Dermis blood vessel endothelial cell (primary cell): ENCODE measurements around the gene DNAJC7. TPM values are rescaled to one million over a fixed set of nuclear protein-coding genes. Genes with fewer than 3 reads are reported as not detected.
A peak's percentile ranks its signal among the peaks of the same experiment; 100 is the strongest.
"Not testable (repeated sequence)": the region's sequence is repeated elsewhere in the genome, so short reads cannot be mapped to it uniquely, and the experiment has no call there.

Source experiments
- DNase-seq: peaks from one replicate; pipeline ENCODE4 v3.0.0; 2010
- total RNA-seq: library from RNA; depleted of rRNA; stranded (reverse); fragments of >200 nt; gene quantifications from 2 replicates; pipeline ENCODE4 v1.2.3, GENCODE V29; 2014

Gene DNAJC7
- total RNA-seq, 1 donor from 2014 or later = 68.2 TPM

DNA sequence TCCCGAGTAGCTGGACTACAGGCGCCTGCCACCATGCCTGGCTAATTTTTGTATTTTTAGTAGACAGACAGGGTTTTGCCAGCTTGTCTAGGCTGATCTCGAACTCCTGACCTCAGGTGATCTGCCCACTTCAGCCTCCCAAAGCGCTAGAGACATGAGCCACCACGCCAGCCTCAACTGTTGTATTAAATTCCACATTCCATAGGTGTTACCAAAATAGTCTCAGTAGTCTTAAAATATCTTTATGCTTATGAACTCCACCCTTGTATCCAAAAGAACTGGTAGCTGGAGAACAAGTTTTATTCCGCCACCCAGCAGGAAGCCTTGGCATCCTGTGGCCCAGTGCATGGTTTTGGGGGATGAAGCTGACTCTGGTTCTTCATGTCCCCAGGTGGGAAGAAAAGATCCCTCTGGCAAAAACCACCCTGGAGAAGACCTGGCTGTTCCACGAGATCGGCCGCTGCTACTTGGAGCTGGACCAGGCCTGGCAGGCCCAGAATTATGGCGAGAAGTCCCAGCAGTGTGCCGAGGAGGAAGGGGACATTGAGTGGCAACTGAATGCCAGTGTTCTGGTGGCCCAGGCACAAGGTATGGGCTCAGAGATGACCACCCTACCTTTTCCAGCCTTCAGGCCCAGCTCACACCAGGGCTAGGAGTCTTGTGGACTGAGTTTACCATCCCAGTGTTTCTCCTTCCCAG, 68.3 kb downstream of the DNAJC7 start:
- DNase-seq = no peak

DNA sequence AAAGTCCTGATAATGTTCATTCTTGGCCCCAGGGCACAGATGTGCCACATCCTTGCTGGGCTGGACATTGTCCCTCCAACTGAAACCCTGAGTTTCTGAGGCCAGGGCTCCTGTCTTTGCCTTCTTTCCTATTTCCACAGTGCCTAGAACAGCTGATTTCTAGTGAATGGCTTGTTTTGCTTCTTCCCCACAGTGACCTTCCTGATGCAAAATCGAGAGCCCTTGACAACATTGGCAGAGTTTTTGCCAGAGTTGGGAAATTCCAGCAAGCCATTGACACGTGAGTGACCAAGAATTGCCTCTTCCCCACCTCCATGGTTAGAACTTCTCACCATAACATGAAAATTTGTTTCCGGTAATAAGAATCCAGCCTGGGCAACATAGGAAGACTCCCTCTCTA, 72.3 kb downstream of the DNAJC7 start:
- no peak for DNase-seq

DNA sequence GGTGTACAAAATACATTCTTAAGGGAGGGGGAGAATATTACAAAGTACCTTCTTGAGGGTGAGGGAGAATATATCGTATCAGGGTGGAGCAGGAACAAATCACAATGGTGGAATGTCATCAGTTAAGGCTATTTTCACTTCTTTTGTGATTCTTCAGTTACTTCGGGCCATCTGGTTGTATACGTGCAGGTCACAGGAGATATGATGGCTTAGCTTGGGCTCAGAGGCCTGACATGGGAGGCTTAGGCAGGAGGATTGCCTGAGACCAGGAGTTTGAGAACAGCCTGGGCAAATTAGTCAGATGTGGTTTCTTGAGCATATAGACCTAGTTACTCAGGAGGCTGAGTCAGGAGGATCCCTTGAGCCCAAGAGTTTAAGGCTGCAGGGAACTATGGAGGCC, 73.7 kb downstream of the DNAJC7 start:
- no peak for DNase-seq

DNA sequence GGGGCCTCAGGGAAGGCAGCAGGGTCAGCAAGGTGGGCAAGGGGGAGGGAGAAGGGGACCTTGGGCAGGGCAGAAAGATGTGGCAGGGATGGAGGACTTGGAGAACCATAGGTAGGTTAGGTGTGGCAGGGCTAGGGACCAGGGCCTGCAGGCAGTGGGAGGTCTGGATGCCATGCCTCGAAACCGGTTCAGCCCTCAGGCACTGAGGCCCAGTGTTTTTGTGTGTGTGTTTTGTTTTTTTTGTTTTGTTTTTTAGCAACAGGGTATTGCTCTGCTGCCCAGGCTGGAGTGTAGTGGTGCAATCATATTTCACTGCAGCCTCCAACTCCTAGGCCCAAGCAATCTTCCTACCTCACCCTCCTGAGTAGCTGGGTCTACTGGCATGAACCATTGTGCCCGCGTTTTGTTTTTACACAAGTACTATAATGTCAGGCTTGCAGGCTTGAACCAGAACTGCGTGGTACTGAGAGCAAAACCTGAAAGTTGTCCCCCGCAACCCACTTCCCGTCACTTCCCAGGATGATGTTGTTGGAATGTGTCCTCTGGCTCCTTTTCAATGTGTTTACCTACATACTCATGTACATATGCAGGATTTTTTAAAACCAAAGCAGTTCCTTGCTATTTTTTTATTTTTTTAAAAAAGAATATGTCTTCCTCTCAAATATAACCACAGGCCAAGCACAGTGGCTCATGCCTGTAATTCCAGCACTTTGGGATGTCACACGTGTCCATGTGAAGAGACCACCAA, 74.4 kb downstream of the DNAJC7 start:
- DNase-seq = no peak

DNA sequence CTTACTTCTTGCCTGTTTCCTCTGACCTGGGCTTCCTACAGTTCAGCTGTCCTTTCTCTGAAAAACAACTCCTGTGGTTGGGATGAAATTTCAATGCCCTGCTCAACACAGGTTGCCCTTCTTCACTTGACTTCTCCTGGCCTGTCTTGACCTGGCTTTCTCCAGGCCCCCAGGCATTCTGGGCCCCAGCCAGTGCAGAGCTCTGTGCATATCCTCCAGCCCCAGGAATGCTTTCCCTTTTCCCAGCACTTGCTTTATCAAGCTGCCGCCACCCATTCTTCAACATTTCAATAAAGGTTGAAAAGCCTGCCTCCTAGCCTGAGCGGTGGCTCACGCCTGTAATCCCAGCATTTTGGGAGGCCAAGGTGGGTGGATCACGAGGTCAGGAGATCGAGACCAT, 76.1 kb downstream of the DNAJC7 start:
- no peak for DNase-seq

DNA sequence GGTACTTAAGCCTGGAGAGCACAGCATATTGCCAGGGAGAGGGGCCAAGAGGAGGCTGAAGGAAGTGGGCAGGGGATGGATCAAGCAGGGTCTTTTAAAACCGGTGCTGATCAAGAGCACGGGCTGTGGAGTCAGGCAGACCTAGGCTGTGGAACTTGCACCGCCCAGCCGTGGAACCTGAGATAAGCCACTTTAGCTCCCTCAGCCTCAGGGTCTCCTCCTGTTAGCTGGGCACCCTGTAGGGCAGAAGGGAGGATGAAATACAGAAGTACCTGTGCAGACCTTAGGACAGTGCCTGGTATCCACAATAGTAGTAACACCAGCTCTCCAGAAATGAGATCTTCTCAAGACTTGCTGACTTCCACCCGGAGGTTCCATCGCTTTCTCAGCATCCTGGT, 77.5 kb downstream of the DNAJC7 start:
- DNase-seq = no peak

DNA sequence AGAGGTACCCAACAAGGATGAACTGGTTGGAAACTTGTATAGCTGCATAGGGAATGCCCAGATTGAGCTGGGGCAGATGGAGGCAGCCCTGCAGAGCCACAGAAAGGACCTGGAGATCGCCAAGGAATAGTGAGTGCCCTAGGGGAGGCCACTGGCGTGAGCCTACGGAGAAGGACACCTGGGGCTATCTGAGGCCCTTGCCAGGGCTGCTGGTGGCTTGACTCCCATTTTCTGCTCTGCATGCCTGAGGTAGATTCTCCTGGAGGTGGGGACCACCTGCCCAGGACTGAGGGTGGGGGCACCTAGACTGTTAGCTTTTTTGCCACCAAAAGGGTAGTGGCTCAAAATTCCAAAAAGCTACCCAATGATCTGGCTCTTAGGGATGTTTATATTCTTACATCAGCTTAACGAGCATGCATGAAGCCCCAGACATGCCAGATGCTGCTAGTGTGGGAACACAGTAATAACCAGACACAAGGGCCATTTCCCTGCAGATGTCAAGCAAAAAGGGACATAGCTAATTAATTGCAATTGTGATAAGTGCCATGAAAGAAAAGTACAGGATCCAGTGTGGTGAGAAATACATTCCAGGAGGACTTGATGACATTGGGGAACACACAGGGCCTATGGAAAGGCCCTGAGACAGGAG, 78.1 kb downstream of the DNAJC7 start:
- no peak for DNase-seq

DNA sequence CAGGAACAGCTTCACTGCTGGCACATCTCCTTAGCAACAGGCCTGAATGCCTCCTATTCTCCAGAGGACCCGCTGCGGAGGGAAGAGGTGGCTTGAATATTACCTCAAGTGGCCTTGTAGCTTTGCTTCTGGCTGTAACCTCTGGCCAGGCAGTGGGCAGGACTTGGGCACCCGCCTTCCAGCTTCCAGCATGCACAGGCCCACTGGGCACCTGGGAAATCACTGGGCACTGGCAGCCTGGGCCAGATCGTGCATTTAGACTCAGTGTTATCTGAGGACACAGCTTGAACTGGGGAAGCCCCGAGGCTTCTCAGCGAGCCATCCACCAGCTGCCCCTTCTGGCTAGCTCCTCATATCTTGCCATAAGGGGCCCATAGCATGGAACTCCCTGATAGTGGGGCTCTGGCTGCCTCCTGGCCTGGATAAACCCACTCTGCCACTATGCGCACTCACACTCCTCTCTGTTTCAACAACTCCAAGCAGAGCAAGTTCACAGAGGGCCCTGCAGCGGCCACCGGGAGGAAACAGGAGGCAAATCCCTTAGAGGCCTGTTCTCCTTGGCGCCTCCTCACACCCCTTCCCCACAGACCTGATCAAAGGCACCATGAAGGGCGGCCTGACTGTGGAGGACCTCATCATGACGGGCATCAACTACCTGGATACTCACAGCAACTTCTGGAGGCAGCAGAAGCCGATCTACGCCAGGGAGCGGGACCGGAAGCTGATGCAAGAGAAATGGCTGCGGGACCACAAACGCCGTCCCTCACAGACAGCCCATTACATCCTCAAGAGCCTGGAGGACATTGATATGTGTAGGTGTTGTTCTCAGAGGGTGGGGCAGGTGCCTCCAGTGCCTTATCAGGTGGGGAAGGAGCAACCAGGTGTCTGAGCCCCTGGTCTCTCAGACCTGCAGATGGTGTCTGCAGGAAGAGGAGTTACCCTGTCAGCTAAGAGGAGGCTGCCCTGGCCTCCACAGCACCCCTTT, 79.0 kb downstream of the DNAJC7 start:
- DNase-seq = no peak

DNA sequence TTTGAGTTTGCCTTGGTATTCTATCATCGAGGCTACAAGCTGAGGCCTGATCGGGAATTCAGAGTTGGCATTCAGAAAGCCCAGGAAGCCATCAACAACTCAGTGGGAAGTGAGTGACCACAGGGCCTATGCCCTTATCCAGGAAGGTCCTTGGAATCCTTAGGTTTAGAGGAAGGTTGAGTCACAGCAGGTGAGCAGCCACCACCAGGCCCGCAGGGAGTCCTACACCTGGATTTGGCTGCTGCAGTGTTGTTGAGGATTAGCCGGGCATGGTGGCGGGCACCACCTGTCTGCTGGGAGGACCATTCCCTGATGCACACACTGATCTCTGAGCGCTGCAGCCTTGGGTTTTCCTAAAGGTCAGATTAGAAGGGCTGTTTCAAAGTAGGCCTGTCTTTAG, 81.6 kb downstream of the DNAJC7 start:
- DNase-seq = no peak

DNA sequence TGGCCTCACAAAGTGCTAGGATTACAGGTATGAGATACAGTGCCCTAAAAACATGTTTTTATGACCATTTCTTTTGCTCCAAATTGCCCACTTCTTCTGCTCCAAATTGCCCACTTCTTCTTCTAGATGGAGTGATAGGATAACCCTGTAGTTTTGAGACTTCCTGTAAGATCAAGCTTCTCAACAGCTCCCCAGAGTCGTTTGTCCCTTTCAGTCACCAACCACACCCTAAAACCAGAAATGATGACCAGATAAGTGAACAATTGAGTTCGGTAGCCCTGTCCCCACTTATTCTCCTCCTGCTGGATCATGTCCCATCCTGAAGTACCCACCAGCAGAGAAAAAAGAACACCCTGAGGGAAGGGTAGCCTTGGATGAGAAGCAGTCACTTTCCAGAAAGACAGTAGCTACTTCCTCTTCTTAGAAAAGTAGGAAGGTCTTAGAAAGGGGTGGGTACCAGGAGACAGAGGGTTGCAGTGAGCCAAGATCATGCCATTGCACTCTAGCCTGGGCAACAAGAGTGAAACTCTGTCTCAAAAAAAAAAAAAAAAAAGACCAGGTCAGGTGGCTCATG, 84.3 kb downstream of the DNAJC7 start:
- no peak for DNase-seq

DNA sequence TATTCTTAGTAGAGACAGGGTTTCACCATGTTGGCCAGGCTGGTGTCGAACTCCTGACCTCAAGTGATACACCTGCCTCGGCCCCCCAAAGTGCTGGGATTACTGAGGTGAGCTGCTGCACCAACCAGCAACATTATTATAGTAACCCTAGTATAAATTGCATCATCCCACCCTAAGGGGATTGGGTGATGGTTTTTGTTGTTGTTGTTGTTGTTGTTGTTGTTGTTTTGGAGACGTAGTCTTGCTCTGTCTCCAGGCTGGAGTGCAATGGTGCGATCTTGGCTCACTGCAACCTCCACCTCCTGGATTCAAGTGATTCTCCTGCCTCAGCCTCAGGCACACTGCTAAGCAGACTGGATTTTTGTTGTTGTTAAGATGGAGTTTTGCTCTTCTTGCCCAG, 85.5 kb downstream of the DNAJC7 start:
- not testable (repeated sequence) for DNase-seq

DNA sequence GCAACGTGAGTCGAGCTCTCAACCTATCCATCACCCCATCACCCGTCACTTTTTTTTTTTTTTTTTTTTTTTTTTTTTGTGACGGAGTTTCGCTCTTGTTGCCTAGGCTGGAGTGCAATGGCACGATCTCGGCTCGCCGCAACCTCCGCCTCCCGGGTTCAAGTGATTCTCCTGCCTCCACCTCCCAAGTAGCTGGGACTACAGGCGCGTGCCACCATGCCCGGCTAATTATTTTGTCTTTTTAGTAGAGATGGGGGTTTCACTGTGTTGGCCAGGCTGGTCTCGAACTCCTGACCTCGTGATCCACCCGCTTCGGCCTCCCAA, 86.4 kb downstream of the DNAJC7 start:
- DNase-seq = not testable (repeated sequence)

DNA sequence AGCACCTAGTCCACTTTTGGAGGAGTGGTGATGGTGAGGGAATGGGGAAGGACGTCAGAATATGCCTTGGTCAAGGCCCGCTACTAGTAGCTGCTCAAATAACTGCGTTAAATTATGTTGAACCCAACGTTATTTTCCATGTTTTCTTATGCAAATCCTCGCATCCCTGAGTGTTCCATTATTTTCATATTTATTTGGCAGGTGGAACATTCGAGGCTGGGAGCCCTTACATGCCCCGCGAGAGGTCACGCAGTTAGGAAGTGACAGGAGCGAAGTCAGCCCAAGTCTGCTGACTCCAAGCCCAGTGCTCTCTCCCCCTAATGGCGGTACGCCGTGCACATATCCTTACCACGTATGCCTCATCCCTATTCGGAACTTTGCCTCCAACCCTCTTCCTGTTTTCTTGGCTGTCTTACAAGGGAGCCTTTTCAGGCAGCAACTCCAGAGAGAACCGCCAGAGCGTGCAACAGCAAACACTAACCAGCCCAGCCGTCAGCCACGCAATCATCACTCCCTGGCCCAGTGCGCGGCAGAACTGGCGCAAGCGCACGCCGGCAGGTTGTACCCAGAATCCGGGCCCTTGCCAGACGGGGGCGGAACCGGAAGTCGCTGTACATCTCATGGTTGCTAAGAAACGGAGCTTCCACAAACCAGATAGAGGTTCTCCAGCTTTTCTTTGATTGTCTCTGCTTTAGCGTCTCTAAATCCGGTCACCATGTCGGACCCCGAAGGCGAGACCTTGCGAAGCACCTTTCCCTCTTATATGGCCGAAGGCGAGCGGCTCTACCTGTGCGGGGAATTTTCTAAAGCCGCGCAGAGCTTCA, 87.0 kb downstream of the DNAJC7 start, which contains the start of gene ODAD4:
Gene ODAD4, plus strand, starts transcription at position 609 of the 824 bp plus-strand sequence. Its CDS starts 107 bp downstream, at position 716.
- peak; percentile 98 for DNase-seq

DNA sequence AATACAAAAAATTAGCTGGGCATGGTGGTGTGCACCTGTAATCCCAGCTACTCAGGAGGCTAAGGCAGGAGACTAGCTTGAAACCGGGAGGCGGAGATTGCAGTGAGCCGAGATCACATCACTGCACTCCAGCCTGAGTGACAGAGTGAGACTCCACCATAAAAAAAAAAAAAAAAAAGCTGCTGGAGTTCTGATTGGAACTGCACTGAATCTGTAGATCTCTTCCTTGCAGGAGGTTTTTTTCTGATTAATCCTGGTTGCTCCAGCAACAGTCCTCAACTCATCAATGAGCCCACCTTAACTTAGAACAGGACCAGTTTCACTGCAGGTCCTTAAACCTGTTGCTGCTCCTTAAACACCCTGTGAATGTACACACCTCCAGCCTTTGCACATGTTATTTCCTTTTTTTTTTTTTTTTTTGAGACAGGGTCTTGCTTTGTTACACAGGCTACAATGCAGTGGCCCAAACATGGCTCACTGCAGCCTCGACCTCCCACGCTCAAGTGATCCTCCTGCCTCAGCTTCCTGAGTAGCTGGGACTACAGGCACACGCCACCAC, 88.5 kb downstream of the DNAJC7 start:
- no peak for DNase-seq

Other genes starting within 250 kb of the DNAJC7 start
- gene JUP, start 230.7 kb downstream of the DNAJC7 start, total RNA-seq = 416 and 862 TPM in 2 replicates
- 65.4 and 79.3 TPM in 2 replicates for gene P3H4, start 205.5 kb downstream of the DNAJC7 start, total RNA-seq
- 186 and 244 TPM in 2 replicates for gene FKBP10, start 204.4 kb downstream of the DNAJC7 start, total RNA-seq
- 53.0 and 102 TPM in 2 replicates for gene NT5C3B, start 181.2 kb downstream of the DNAJC7 start, total RNA-seq
- gene KLHL10, start 179.6 kb downstream of the DNAJC7 start, total RNA-seq = 0.05 TPM in 1 of 2 replicates, not detected in the other
- gene KLHL11, start 152.0 kb downstream of the DNAJC7 start, total RNA-seq = 35.7 and 41.2 TPM in 2 replicates
- 195 and 384 TPM in 2 replicates for gene ACLY, start 98.5 kb downstream of the DNAJC7 start, total RNA-seq
- gene ODAD4, start 86.8 kb downstream of the DNAJC7 start, total RNA-seq = 0.28 and 0.34 TPM in 2 replicates
- 48.7 and 63.1 TPM in 2 replicates for gene CNP, start 50.6 kb downstream of the DNAJC7 start, total RNA-seq
- gene NKIRAS2, start 2.7 kb upstream of the DNAJC7 start, total RNA-seq = 44.2 and 46.6 TPM in 2 replicates
- 0.17 and 0.33 TPM in 2 replicates for gene C17orf113, start 33.2 kb upstream of the DNAJC7 start, total RNA-seq
- gene ZNF385C, start 81.0 kb upstream of the DNAJC7 start, total RNA-seq = not detected in 2 replicates
- gene DHX58, start 95.3 kb upstream of the DNAJC7 start, total RNA-seq = 6.9 and 10.6 TPM in 2 replicates
- 10.2 and 15.4 TPM in 2 replicates for gene KAT2A, start 103.9 kb upstream of the DNAJC7 start, total RNA-seq
- 0.17 TPM in 1 of 2 replicates, not detected in the other for gene HSPB9, start 105.4 kb upstream of the DNAJC7 start, total RNA-seq
- gene RAB5C, start 137.6 kb upstream of the DNAJC7 start, total RNA-seq = 82.2 and 136 TPM in 2 replicates
- gene KCNH4, start 163.7 kb upstream of the DNAJC7 start, total RNA-seq = under 0.01 and 0.05 TPM in 2 replicates
- not detected in 2 replicates for gene HCRT, start 168.0 kb upstream of the DNAJC7 start, total RNA-seq
- 28.6 and 36.5 TPM in 2 replicates for gene GHDC, start 177.1 kb upstream of the DNAJC7 start, total RNA-seq